ENCODE data around the gene WDR74.
"Not testable (repeated sequence)": the region's sequence is repeated elsewhere in the genome, so short reads cannot be mapped to it uniquely, and the experiment has no call there.

The WDR74 gene

GRCh38 chr11:62831520-62832335, 7.7 kb downstream of the WDR74 start, which contains the start of gene STX5:
STX5 (minus strand) TSS chr11:62832051; CDS start chr11:62831243, 808 bp downstream.
- Histone ChIP-seq H3K36me3 (ENCODE audit: insufficient read depth, low read length) (peaks cover 49% of the 10 kb centered on the region), H3K4me1 (ENCODE audit: insufficient read depth, low read length) (peaks cover 28% of the 10 kb centered on the region), H3K27ac (ENCODE audit: low read depth, low read length) (peak within 1 kb of the TSS; percentile 97), H3K9ac (ENCODE audit: low read length) (peak within 1 kb of the TSS; percentile 94), H3K27me3 (ENCODE audit: control insufficient read depth in 1 of 2, insufficient read depth in 2 of 2, low read length in 2 of 2) (no peaks in the 10 kb centered on the region), H3K4me3 (ENCODE audit: low read depth in 1 of 2, low read length in 2 of 2) (peak within 1 kb of the TSS; percentile 85 to 93), H3K9me3 (ENCODE audit: low read length) (no peaks in the 10 kb centered on the region)

DNA sequence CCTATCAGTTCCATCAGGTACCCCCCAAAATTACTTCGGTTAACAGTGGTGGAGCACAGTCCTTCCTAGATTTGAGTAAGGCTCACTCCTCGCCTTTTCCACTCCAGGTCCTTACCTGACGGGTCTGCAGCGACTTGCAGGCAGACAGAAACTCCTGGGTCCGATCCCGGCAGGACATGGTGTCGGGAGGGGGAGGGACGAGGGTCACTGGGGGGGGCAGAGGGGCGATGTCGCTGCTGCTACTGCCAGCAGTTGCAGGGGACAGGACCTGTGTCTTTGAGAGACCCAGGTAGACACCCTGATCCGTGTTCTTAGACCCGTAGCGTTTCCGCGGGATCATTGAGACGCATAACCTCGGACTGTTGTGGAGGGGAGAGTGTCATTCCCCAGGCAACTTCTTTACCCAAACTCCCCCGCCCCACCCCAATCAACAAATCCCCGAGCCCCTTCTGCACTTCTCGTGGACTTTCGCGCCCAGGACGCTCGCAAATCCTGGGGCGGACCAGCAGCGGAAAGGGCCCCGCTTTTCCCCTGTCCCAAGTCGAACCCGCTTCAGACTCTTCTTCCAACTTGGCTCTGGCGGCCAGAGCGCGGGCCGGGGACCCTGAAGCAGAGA, 8.4 kb downstream of the WDR74 start:
- H3K36me3 ChIP-seq (ENCODE audit: insufficient read depth, low read length) = peaks cover 45% of the 10 kb centered on the region
- H3K4me1 ChIP-seq (ENCODE audit: insufficient read depth, low read length) = peaks cover 28% of the 10 kb centered on the region
- peak overlapping the region; percentile 97 for H3K27ac ChIP-seq (ENCODE audit: low read depth, low read length)
- peak overlapping the region; percentile 85 to 93 for H3K4me3 ChIP-seq (ENCODE audit: low read depth in 1 of 2, low read length in 2 of 2)
- H3K27me3 ChIP-seq (ENCODE audit: control insufficient read depth in 1 of 2, insufficient read depth in 2 of 2, low read length in 2 of 2) = no peaks in the 10 kb centered on the region
- H3K9ac ChIP-seq (ENCODE audit: low read length) = peak overlapping the region; percentile 94
- H3K9me3 ChIP-seq (ENCODE audit: low read length) = no peaks in the 10 kb centered on the region

DNA sequence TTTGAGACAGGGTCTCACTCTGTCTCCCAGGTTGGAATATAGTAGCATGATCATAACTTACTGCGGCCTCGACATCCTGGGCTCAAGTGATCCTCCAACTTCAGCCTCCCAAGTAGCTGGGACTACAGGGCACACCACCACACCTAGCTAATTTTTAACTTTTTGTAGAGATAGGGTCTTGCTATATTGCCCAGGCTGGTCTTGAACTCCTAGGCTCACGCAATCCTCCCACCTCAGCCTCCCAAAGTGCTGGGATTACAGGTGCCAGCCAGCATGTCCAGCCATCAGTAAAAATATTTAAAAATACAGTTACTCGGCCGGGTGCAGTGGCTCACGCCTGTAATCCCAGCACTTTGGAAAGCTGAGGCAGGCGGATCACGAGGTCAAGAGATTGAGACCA, 11.3 kb downstream of the WDR74 start:
- peaks cover 20% of the 10 kb centered on the region for H3K4me1 ChIP-seq (ENCODE audit: insufficient read depth, low read length)
- not testable (repeated sequence) for H3K27ac ChIP-seq (ENCODE audit: low read depth, low read length); H3K9me3 ChIP-seq (ENCODE audit: low read length); H3K9ac ChIP-seq (ENCODE audit: low read length); H3K27me3 ChIP-seq (ENCODE audit: control insufficient read depth in 1 of 2, insufficient read depth in 2 of 2, low read length in 2 of 2); H3K4me3 ChIP-seq (ENCODE audit: low read depth in 1 of 2, low read length in 2 of 2)
- H3K36me3 ChIP-seq (ENCODE audit: insufficient read depth, low read length) = peaks cover 47% of the 10 kb centered on the region

GRCh38 chr11:62823677-62824076, 15.7 kb downstream of the WDR74 start:
- Histone ChIP-seq H3K4me3 (ENCODE audit: low read depth in 1 of 2, low read length in 2 of 2) (no peak overlapping the region), H3K36me3 (ENCODE audit: insufficient read depth, low read length) (peaks cover 71% of the 10 kb centered on the region), H3K27me3 (ENCODE audit: control insufficient read depth in 1 of 2, insufficient read depth in 2 of 2, low read length in 2 of 2) (no peaks in the 10 kb centered on the region), H3K9me3 (ENCODE audit: low read length) (no peaks in the 10 kb centered on the region), H3K9ac (ENCODE audit: low read length) (no peak overlapping the region), H3K4me1 (ENCODE audit: insufficient read depth, low read length) (no peaks in the 10 kb centered on the region), H3K27ac (ENCODE audit: low read depth, low read length) (no peak overlapping the region)

- H3K9me3 ChIP-seq (ENCODE audit: low read length) = no peaks in the 10 kb centered on the region
- H3K9ac ChIP-seq (ENCODE audit: low read length) = no peak overlapping the region
- no peak overlapping the region for H3K4me3 ChIP-seq (ENCODE audit: low read depth in 1 of 2, low read length in 2 of 2)
- H3K4me1 ChIP-seq (ENCODE audit: insufficient read depth, low read length) = no peaks in the 10 kb centered on the region
- H3K27me3 ChIP-seq (ENCODE audit: control insufficient read depth in 1 of 2, insufficient read depth in 2 of 2, low read length in 2 of 2) = no peaks in the 10 kb centered on the region
- peaks cover 28% of the 10 kb centered on the region for H3K36me3 ChIP-seq (ENCODE audit: insufficient read depth, low read length)
- no peak overlapping the region for H3K27ac ChIP-seq (ENCODE audit: low read depth, low read length)
Measured at GRCh38 chr11:62817129-62817528, 22.3 kb downstream of the WDR74 start.

GRCh38 chr11:62816557-62816956, 22.8 kb downstream of the WDR74 start:
- no peaks in the 10 kb centered on the region for H3K9me3 ChIP-seq (ENCODE audit: low read length)
- peaks cover 25% of the 10 kb centered on the region for H3K36me3 ChIP-seq (ENCODE audit: insufficient read depth, low read length)
- H3K4me1 ChIP-seq (ENCODE audit: insufficient read depth, low read length) = no peaks in the 10 kb centered on the region
- no peak overlapping the region for H3K27ac ChIP-seq (ENCODE audit: low read depth, low read length)
- H3K4me3 ChIP-seq (ENCODE audit: low read depth in 1 of 2, low read length in 2 of 2) = no peak overlapping the region
- H3K9ac ChIP-seq (ENCODE audit: low read length) = no peak overlapping the region
- no peaks in the 10 kb centered on the region for H3K27me3 ChIP-seq (ENCODE audit: control insufficient read depth in 1 of 2, insufficient read depth in 2 of 2, low read length in 2 of 2)

DNA sequence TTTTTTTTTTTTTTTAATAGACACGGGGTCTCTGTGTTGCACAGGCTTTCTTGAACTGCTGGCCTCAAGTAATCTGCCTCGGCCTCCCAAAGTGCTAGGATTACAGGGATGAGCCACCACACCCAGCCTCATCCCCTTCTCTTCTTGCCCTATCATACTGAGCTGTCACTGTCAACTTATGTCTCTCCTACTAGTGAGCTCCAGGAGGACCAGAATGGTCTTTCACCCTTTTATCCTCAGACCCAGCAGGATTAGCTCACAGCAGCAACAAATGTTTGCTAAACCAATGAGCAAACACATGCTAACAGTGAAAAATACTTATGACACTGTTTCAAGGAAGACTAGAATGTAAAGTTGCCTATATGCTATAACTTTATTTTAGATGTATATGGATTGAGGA, 27.7 kb downstream of the WDR74 start:
- no peak overlapping the region for H3K9ac ChIP-seq (ENCODE audit: low read length)
- no peaks in the 10 kb centered on the region for H3K9me3 ChIP-seq (ENCODE audit: low read length)
- H3K27ac ChIP-seq (ENCODE audit: low read depth, low read length) = no peak overlapping the region
- H3K36me3 ChIP-seq (ENCODE audit: insufficient read depth, low read length) = peaks cover 4% of the 10 kb centered on the region
- H3K4me3 ChIP-seq (ENCODE audit: low read depth in 1 of 2, low read length in 2 of 2) = no peak overlapping the region
- no peaks in the 10 kb centered on the region for H3K4me1 ChIP-seq (ENCODE audit: insufficient read depth, low read length)
- H3K27me3 ChIP-seq (ENCODE audit: control insufficient read depth in 1 of 2, insufficient read depth in 2 of 2, low read length in 2 of 2) = no peaks in the 10 kb centered on the region

- Histone ChIP-seq H3K4me3 (ENCODE audit: low read depth in 1 of 2, low read length in 2 of 2) (no peak overlapping the region), H3K9ac (ENCODE audit: low read length) (no peak overlapping the region), H3K27ac (ENCODE audit: low read depth, low read length) (no peak overlapping the region), H3K36me3 (ENCODE audit: insufficient read depth, low read length) (peaks cover 4% of the 10 kb centered on the region), H3K9me3 (ENCODE audit: low read length) (no peaks in the 10 kb centered on the region), H3K27me3 (ENCODE audit: control insufficient read depth in 1 of 2, insufficient read depth in 2 of 2, low read length in 2 of 2) (no peaks in the 10 kb centered on the region), H3K4me1 (ENCODE audit: insufficient read depth, low read length) (peaks cover 4% of the 10 kb centered on the region)
Measured at GRCh38 chr11:62810748-62811147, 28.6 kb downstream of the WDR74 start.

GRCh38 chr11:62806611-62807121, 32.7 kb downstream of the WDR74 start:
- no peak overlapping the region for H3K4me3 ChIP-seq (ENCODE audit: low read depth in 1 of 2, low read length in 2 of 2)
- H3K27ac ChIP-seq (ENCODE audit: low read depth, low read length) = no peak overlapping the region
- H3K9ac ChIP-seq (ENCODE audit: low read length) = no peak overlapping the region
- H3K36me3 ChIP-seq (ENCODE audit: insufficient read depth, low read length) = peaks cover 21% of the 10 kb centered on the region
- peaks cover 18% of the 10 kb centered on the region for H3K4me1 ChIP-seq (ENCODE audit: insufficient read depth, low read length)
- no peaks in the 10 kb centered on the region for H3K27me3 ChIP-seq (ENCODE audit: control insufficient read depth in 1 of 2, insufficient read depth in 2 of 2, low read length in 2 of 2)
- H3K9me3 ChIP-seq (ENCODE audit: low read length) = no peaks in the 10 kb centered on the region

DNA sequence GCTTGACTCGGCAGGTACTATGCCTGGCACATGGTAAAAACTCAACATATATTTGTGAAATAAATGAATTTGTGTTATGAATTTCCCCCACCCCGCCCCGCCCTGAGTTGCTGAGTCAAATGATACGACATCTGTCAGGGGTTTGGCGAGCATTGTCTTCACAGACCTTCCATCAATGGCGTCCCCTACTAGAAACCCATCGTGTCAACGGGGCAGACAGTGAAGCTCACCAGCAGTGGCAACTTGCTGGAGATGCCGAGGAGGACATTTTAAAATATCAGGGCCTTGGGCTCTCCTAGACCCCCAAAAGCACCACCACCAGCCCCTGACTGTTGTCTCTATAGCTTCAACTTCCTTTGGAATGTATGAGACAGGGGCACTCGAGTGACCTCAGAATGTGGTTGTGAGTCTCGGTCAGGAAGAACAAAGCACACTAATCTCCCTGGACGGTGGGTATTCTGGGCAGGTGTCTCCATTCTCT, 33.4 kb downstream of the WDR74 start:
- H3K4me1 ChIP-seq (ENCODE audit: insufficient read depth, low read length) = peaks cover 18% of the 10 kb centered on the region
- H3K9ac ChIP-seq (ENCODE audit: low read length) = peak overlapping the region; percentile 89
- peak overlapping the region; percentile 87 for H3K27ac ChIP-seq (ENCODE audit: low read depth, low read length)
- H3K4me3 ChIP-seq (ENCODE audit: low read depth in 1 of 2, low read length in 2 of 2) = peak overlapping the region; percentile 84 to 93
- peaks cover 27% of the 10 kb centered on the region for H3K36me3 ChIP-seq (ENCODE audit: insufficient read depth, low read length)
- no peaks in the 10 kb centered on the region for H3K9me3 ChIP-seq (ENCODE audit: low read length)
- H3K27me3 ChIP-seq (ENCODE audit: control insufficient read depth in 1 of 2, insufficient read depth in 2 of 2, low read length in 2 of 2) = no peaks in the 10 kb centered on the region

DNA sequence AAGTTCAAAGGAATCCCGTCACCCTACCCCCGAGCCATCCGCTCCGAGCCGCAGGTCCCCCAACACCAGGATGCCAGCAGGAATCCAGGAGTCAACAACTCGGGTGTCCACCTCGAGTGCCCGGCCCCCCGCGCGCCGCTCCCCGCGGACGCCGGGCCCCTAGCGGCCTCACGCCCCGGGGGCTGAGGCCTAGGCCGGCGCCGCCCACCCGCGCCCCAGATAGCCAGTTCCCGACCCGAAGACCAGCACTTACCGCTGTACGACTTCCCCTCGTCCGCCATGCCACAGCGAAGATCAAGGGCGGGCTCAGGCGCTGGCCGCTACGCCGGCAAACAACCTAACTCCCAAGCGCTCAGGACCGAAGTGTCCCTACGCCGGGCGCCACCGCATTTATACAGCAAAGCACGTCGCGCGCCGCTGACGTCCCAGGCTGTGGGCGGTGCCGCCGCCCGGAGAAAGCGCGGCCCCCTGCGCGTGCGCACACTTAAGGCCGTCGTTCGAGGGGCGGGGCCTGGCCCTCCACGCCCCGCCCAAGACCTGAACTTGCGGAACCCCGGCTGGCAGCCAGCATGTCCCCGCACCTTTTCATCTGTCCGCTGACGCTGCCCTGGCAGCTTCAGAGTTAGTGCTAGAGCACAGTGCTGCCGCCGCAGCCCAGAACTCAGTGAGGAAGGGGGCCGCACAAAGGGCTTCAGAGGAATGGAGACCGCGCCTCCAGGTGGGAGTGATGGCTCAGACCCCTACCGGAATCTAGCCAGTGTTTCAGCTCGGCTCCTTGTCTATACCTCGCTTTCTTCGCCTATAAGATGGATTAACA, 34.1 kb downstream of the WDR74 start, which contains the start of gene NXF1:
Gene NXF1, minus strand, starts transcription at position 365 of the 817 bp plus-strand sequence. Its CDS starts 84 bp downstream, at position 281.
- Histone ChIP-seq H3K36me3 (ENCODE audit: insufficient read depth, low read length) (peaks cover 34% of the 10 kb centered on the region), H3K27ac (ENCODE audit: low read depth, low read length) (peak within 1 kb of the TSS; percentile 87), H3K9ac (ENCODE audit: low read length) (peak within 1 kb of the TSS; percentile 89), H3K9me3 (ENCODE audit: low read length) (no peaks in the 10 kb centered on the region), H3K4me1 (ENCODE audit: insufficient read depth, low read length) (peaks cover 18% of the 10 kb centered on the region), H3K27me3 (ENCODE audit: control insufficient read depth in 1 of 2, insufficient read depth in 2 of 2, low read length in 2 of 2) (no peaks in the 10 kb centered on the region), H3K4me3 (ENCODE audit: low read depth in 1 of 2, low read length in 2 of 2) (peak within 1 kb of the TSS; percentile 84 to 93)

Data from muscle layer of colon (tissue), 2 donors.